HG03039 (cell line): ENCODE measurements around the gene HPS1.

Source experiments
- ATAC-seq: cut with Tn5 transposase; IDR thresholded peaks from one replicate; pipeline ENCODE4 v1.9.1; 2021; ENCODE audit warnings: mild to moderate bottlenecking, moderate library complexity; ENCODE audit not compliant: unreplicated experiment

The HPS1 gene

DNA sequence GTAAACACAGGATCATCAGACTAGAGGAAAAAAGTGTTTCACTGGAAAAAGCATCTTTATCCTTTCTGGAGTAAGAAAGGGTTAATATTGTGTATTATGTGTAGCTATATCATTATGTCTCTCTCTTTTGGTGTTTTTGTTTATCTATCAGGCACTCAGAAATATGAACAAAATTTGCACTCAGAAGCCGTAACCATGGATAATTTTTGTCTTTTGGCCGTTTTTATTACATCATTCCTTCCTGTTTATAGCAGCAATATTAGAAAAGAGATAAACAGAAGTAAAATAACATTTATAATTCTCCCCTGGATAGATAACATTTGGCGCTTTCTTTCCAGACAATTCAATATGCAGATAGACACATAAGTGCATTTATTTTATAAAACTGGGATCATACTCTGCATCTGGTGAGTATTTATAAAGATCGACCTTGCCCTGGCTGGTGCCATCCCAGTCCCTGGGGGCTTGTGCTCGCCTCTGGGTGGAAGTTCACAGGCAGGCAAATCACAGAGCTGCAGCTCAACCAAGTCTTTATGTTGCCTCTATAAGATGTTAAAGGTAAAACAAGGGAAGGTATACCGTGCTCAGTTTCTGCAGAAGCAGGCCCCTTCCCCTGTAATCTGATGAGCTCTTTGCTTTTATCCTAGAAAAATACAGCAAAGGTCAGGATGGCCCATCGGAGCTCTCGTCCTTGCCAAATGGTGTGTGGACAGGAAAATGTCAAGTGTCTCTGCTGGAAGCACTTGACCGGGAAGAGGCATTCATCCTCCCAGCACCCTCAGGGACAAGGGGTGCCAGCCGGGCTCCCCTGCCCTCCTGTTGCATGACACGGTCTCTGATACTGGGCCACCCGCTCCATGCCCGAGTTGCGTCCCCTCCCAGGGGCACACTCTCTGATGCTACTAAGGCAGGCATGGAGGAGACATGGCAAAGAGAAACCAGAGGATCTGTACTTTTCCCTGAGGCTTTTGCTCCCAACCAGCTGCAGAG is 75.6 kb downstream of the HPS1 start:
- no peak for ATAC-seq

DNA sequence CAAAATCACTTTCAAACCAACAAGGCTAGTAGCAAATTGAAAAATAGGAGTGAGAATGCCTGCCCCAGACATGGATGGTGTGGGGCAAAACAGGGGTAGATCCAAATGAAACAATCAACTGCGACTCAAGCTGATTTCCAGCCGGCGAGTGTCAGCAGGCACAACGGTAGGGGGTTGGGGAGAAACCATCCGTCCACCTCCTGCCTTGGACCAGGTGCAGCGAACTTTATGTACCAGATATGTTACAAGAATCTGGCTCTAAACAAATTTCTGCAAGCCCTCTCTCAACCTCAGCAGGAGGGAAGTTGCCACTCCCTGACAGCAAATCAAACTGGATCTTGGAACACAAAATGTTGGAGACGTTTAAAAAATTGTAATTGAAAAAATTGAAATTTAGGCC is 76.9 kb downstream of the HPS1 start:
- no peak for ATAC-seq

DNA sequence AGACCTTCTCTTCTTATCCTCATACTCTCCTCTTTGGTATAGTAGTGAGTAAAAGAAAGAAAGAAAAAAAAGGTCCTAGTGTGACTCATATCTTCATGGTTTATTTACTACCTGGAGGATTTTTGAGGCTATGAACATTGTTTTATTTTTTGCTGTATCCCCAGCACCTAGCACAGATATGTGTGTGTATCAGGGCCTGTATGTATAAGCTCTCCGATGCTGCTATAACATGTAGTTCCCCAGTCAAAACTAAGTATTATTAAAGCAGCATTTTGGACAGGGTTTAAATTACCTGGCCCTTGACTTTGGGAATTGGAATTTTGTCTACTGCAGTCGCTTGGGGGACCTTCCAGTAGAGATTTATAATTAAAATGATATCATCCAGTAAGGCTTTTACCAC is 78.1 kb downstream of the HPS1 start:
- no peak for ATAC-seq

DNA sequence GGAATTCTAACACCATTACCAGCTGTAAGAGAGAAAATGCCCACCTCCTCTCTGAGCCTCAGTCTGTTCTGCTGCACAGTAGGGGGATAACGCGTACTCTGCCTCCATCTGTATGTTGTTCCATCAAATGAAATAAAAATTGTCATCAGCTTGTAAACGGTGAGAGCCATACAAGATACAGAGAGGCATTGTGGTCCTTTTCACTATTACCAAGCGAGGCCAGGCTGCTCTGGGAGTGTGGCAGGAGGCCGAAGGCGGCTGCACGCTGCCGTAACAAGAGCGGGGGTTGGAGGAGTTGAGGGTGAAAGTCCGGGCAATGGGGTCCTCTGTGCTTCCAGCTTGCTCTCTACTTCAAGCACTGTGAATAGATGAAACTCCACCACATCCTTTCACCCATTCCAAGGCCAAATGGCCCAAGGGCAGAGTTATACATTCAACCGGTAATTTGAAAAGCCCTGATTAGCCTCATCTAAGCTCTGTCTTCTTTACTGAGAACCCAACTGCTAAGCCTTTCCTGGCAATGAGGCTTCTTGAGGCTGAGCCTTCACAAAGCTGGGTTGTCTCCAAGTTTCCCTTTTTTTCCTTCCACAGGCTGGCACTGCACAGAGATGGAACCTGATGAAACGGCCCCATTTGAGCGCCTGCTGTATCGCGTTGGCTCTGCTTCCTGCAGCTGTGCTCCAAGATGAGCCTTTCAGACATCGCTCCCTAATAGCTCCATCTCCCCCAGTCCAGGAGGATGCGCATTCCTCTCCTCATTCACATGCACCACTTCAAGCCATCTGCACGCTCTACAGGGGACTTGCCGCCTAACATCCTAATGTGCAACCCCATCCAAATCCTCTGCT is 78.9 kb downstream of the HPS1 start:
- no peak for ATAC-seq
